GM12872 (cell line): ENCODE data around the gene PCSK6.
A peak's percentile ranks its signal among the peaks of the same experiment; 100 is the strongest.

Source experiments
- CTCF ChIP-seq: IDR thresholded peaks from 3 replicates; pipeline ENCODE4 v1.5.1; 2011; ENCODE audit warnings: low read depth, mild to moderate bottlenecking, low read length, moderate library complexity; ENCODE audit not compliant: insufficient read depth

Gene PCSK6

GRCh38 chr15:101322854-101323477 is 166.5 kb downstream of the PCSK6 start:
- no peak for TF ChIP-seq CTCF

- TF ChIP-seq CTCF = no peak
Observed at GRCh38 chr15:101322016-101322695, 167.4 kb downstream of the PCSK6 start.

GRCh38 chr15:101320501-101321052 is 168.9 kb downstream of the PCSK6 start:
- TF ChIP-seq CTCF = peak; percentile 42; the same call in 2 of the 3 replicates

GRCh38 chr15:101318839-101319238 is 170.7 kb downstream of the PCSK6 start:
- TF ChIP-seq CTCF = no peak

GRCh38 chr15:101318147-101318819 is 171.2 kb downstream of the PCSK6 start:
- no peak for TF ChIP-seq CTCF

- TF ChIP-seq CTCF = no peak
Observed at GRCh38 chr15:101317336-101317872, 172.1 kb downstream of the PCSK6 start.

- TF ChIP-seq CTCF = no peak
Observed at GRCh38 chr15:101316529-101316928, 173.0 kb downstream of the PCSK6 start.
